GM12878 (cell line): ENCODE results near the gene RRM2. TPM values are rescaled to one million over a fixed set of nuclear protein-coding genes. Genes with fewer than 3 reads are reported as not detected.

ENCODE experiments used
- ATAC-seq: fragments of 200-7000 bp; cut with Tn5 transposase; 3 replicates; pipeline ENCODE4 v1.9.1; 2020; ENCODE audit warnings: mild to moderate bottlenecking, moderate library complexity
- BruUV-seq: library from RNA; stranded (reverse); fragments of 400-500 nt; replicated peaks from 2 replicates; lab custom pipeline; 2021; lab: Mats Ljungman, UMichigan
- CTCF ChIA-PET: fragments of 300-600 bp; sonication (Branson Sonifier 250); formaldehyde crosslinking; extraction: SDS; loops from one replicate; lab custom pipeline; 2021; ENCODE audit warnings: inconsistent platforms; lab: Yijun Ruan, JAX
- POLR2A ChIA-PET: fragments of 350-600 bp; formaldehyde crosslinking; extraction: SDS; loops from one replicate; lab custom pipeline; 2021; ENCODE audit warnings: inconsistent platforms; lab: Charles Lee
- RAD21 ChIA-PET: fragments of 300-600 bp; sonication (Branson Sonifier 250); formaldehyde crosslinking; loops from one replicate; lab custom pipeline; 2023; ENCODE audit warnings: antibody characterized with exemption; ENCODE audit not compliant: unreplicated experiment; lab: Charles Lee
- SMC1A ChIA-PET: fragments of 300-600 bp; sonication (Branson Sonifier 250); formaldehyde crosslinking; loops from one replicate; lab custom pipeline; 2023; ENCODE audit not compliant: unreplicated experiment, uncharacterized antibody; lab: Charles Lee
- DNase-seq: peaks from one replicate; pipeline ENCODE4 v3.0.0-alpha.2; 2011; ENCODE audit warnings: low read depth, low spot score
- FAIRE-seq: peaks from 3 replicates; lab custom pipeline; 2011; peaks lifted over from hg19 to GRCh38; lab: Jason Lieb, UNC
- H2AFZ ChIP-seq: 2 replicates; pipeline ENCODE4 v1.6.0; 2011; ENCODE audit warnings: low read depth, low read length, control low read depth; ENCODE audit not compliant: control insufficient read depth
- H3K27ac ChIP-seq: 2 replicates; pipeline ENCODE4 v1.5.1; 2011; ENCODE audit warnings: control low read depth; ENCODE audit not compliant: control insufficient read depth, insufficient read depth
- H3K27me3 ChIP-seq, 2 experiments: replicated peaks in 1 of 2; 2 replicates each; pipeline versions ENCODE4 v1.6.0 to v1.6.1; 2011; ENCODE audit warnings: low read length in 1 of 2; ENCODE audit not compliant: control insufficient read depth in 2 of 2, insufficient read depth in 2 of 2
- H3K36me3 ChIP-seq, 2 experiments: 2 replicates each; pipeline ENCODE4 v1.5.1; 2011; ENCODE audit warnings: low read length in 1 of 2; ENCODE audit not compliant: control insufficient read depth in 2 of 2, insufficient read depth in 2 of 2
- H3K4me1 ChIP-seq: 2 replicates; pipeline ENCODE4 v1.6.1; 2011; ENCODE audit warnings: mild to moderate bottlenecking, low read length, moderate library complexity, mixed read lengths; ENCODE audit not compliant: control insufficient read depth, insufficient read depth
- H3K4me2 ChIP-seq: 2 replicates; pipeline ENCODE4 v1.6.0; 2011; ENCODE audit warnings: control low read depth; ENCODE audit not compliant: control insufficient read depth, insufficient read depth
- H3K4me3 ChIP-seq: fragments of 200-600 bp; sonication (generic); 2 replicates; pipeline ENCODE4 v1.5.1; 2016
- H3K79me2 ChIP-seq: 2 replicates; pipeline ENCODE4 v1.6.0; 2011; ENCODE audit warnings: low read length; ENCODE audit not compliant: control insufficient read depth, insufficient read depth
- H3K9ac ChIP-seq: 2 replicates; pipeline ENCODE4 v1.8.0; 2011; ENCODE audit warnings: low read length, control low read depth, mixed read lengths; ENCODE audit not compliant: control insufficient read depth, insufficient read depth
- H3K9me3 ChIP-seq: replicated peaks from 3 replicates; pipeline ENCODE4 v1.5.1; 2011; ENCODE audit warnings: mild to moderate bottlenecking, low read length; ENCODE audit not compliant: control insufficient read depth, insufficient read depth
- H4K20me1 ChIP-seq: 2 replicates; pipeline ENCODE4 v1.6.0; 2011; ENCODE audit not compliant: control insufficient read depth, insufficient read depth
- ASH2L ChIP-seq: fragments of 300-600, 200-600 bp; sonication (generic); IDR thresholded peaks from 2 replicates; pipeline ENCODE4 v1.6.1; 2017; ENCODE audit warnings: low read depth, mild to moderate bottlenecking, borderline replicate concordance
- BACH1 ChIP-seq: fragments of 450-650 bp; IDR thresholded peaks from 2 replicates; pipeline ENCODE4 v1.6.1; 2017; ENCODE audit warnings: mild to moderate bottlenecking, borderline replicate concordance
- BMI1 ChIP-seq: fragments of 450-650 bp; IDR thresholded peaks from 2 replicates; pipeline ENCODE4 v1.6.1; 2016; ENCODE audit warnings: mild to moderate bottlenecking, moderate library complexity, borderline replicate concordance
- CBFB ChIP-seq: IDR thresholded peaks from 2 replicates; pipeline ENCODE4 v1.6.1; 2016; ENCODE audit warnings: antibody characterized with exemption, low read depth
- CREM ChIP-seq: IDR thresholded peaks from 2 replicates; pipeline ENCODE4 v1.6.1; 2014; ENCODE audit warnings: antibody characterized with exemption, low read depth
- DPF2 ChIP-seq: fragments of 450-650 bp; IDR thresholded peaks from 2 replicates; pipeline ENCODE4 v1.6.1; 2017; ENCODE audit warnings: mild to moderate bottlenecking
- PML ChIP-seq: IDR thresholded peaks from 2 replicates; pipeline ENCODE4 v1.6.1; 2012; ENCODE audit warnings: low read length, inconsistent platforms
- POLR2AphosphoS2 ChIP-seq: IDR thresholded peaks from 2 replicates; pipeline ENCODE4 v1.6.1; 2011; ENCODE audit warnings: low read depth, mild to moderate bottlenecking, low read length, improper control_type of control experiment, moderate library complexity
- POU2F2 ChIP-seq: IDR thresholded peaks from 3 replicates; pipeline ENCODE4 v1.6.1; 2011; ENCODE audit warnings: low read depth, mild to moderate bottlenecking, low read length, borderline replicate concordance
- SPI1 ChIP-seq: IDR thresholded peaks from 2 replicates; pipeline ENCODE4 v1.6.1; 2011; ENCODE audit warnings: low read depth, mild to moderate bottlenecking, low read length, moderate library complexity, borderline replicate concordance; ENCODE audit not compliant: insufficient read depth
- SREBF1 ChIP-seq: IDR thresholded peaks from 2 replicates; pipeline ENCODE4 v1.6.1; 2012; ENCODE audit warnings: mild to moderate bottlenecking, low read length
- WGBS: methylation state at CpG from one replicate; pipeline ENCODE4 v1.1.6; 2016; ENCODE audit warnings: low lambda C conversion rate; ENCODE audit not compliant: insufficient replicate concordance, insufficient coverage; ENCODE audit errors: missing lambda C conversion rate; 5-methylcytosine and 5-hydroxymethylcytosine counted together
- in situ Hi-C: fragments of 300-500 bp; cut with MboI; formaldehyde crosslinking; loops from 9 replicates; pipeline ENCODE4 v1.14.3; 2018; ENCODE audit warnings: mixed read lengths
- intact Hi-C: fragments of 100-400 bp; cut with micrococcal nuclease; formaldehyde crosslinking; loops from one replicate; pipeline ENCODE4 v1.14.2; 2022; ENCODE audit not compliant: unreplicated experiment
- polyA plus RNA-seq, 11 experiments: library from polyadenylated mRNA; depleted of rRNA in 4 of 11; unstranded in 6 of 11; stranded (reverse) in 5 of 11; fragments of >200 nt; fragmentation: Nextera tagmentation in 4 of 11; fragmentation: Illumina TruSeq in 1 of 11; extraction: Ambion mirVana in 4 of 11; extraction: Trizol in 1 of 11; gene quantifications; 1 replicate in 1 of 11; 2 replicates in 10 of 11; pipeline versions ENCODE4 v1.2.1 to v1.2.3, GENCODE V29; 2011 to 2016; ENCODE audit warnings: inconsistent platforms in 2 of 11, missing spikeins in 2 of 11, low read depth in 1 of 11
- total RNA-seq, 4 experiments: library from RNA; depleted of rRNA in 3 of 4; stranded (reverse); fragments of >200 nt in 3 of 4; fragmentation: Illumina TruSeq in 1 of 4; extraction: Trizol in 1 of 4; gene quantifications; 2 replicates each; pipeline versions ENCODE4 v1.2.1 to v1.2.3, GENCODE V29; 2013 to 2021
- TF ChIP-seq, protein P1 (sequence below): fragments of 450-650 bp; IDR thresholded peaks from 2 replicates; pipeline ENCODE4 v1.6.1; 2017; ENCODE audit warnings: mild to moderate bottlenecking, low read depth, inconsistent platforms; ENCODE audit not compliant: poor library complexity, severe bottlenecking
- TF ChIP-seq, protein P2 (sequence below): fragments of 450-650 bp; IDR thresholded peaks from 2 replicates; pipeline ENCODE4 v1.6.1; 2014; ENCODE audit warnings: mild to moderate bottlenecking
- TF ChIP-seq, protein P3 (sequence below): IDR thresholded peaks from 2 replicates; pipeline ENCODE4 v1.6.1; 2012; ENCODE audit warnings: low read depth, low read length, improper control_type of control experiment
- TF ChIP-seq, protein P4 (sequence below): fragments of 450-650 bp; formaldehyde crosslinking; IDR thresholded peaks from 2 replicates; pipeline ENCODE4 v1.4.0; 2022; ENCODE audit warnings: mild to moderate bottlenecking, moderate library complexity
- TF ChIP-seq, protein P5 (sequence below): IDR thresholded peaks from 2 replicates; pipeline ENCODE4 v1.6.1; 2012; ENCODE audit warnings: low read depth, low read length, improper control_type of control experiment

RRM2 gene
- total and polyA plus RNA-seq, 10 of the 15 experiments (the other 5 are each of a cell fraction or from before 2014, with no cell fraction given): 54.4 to 771 (median 159) TPM

DNA sequence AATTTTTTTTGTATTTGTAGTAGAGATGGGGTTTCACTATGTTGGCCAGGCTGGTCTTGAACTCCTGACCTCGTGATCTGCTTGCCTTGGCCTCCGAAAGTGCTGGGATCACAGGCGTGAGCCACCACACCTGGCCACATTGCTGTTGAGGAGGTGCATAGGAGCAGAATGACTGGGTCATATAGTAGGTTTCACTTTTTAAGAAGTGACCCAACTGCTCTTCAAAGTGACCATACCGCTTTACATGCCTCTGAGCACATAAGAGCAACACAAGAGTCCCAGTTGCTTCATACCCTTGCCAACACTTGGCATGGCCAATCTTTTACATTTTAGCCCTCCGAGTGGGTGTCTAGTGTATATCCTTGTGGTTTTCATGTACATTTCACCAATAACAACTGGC is 28.9 kb downstream of the RRM2 start:
- BruUV-seq: no TSS peak
- ChIA-PET CTCF (interaction anchor here (0.9 kb wide), 1 partner anchor 258 kb away, joined by 4 read pairs; no protein-coding TSS in a partner anchor), SMC1A (interaction anchor here (0.7 kb wide), 1 partner anchor 201 kb away, joined by 6 read pairs; no protein-coding TSS in a partner anchor), RAD21 (no interaction called here), POLR2A (no interaction called here)
- Histone ChIP-seq H2AFZ (no peak overlapping the region), H3K27ac (no peak overlapping the region), H3K4me2 (no peak overlapping the region), H3K27me3 (no peaks in the 10 kb centered on the region), H3K4me3 (no peak overlapping the region), H3K9me3 (no peaks in the 10 kb centered on the region), H4K20me1 (no peaks in the 10 kb centered on the region), H3K4me1 (no peaks in the 10 kb centered on the region), H3K79me2 (no peaks in the 10 kb centered on the region), H3K9ac (no peak overlapping the region), H3K36me3 (peaks cover 0 to 15% of the 10 kb centered on the region in 2 experiments; a peak in 3 of 4 replicates)
- FAIRE-seq (no peak), ATAC-seq (no peak), DNase-seq (no peak)
- in situ Hi-C loops: no loop called here
- intact Hi-C loops: no loop called here
- WGBS: 100% methylated on average over 5 of the region's 5 CpGs
- no peak for TF ChIP-seq BACH1
- TF ChIP-seq, protein P1, sequence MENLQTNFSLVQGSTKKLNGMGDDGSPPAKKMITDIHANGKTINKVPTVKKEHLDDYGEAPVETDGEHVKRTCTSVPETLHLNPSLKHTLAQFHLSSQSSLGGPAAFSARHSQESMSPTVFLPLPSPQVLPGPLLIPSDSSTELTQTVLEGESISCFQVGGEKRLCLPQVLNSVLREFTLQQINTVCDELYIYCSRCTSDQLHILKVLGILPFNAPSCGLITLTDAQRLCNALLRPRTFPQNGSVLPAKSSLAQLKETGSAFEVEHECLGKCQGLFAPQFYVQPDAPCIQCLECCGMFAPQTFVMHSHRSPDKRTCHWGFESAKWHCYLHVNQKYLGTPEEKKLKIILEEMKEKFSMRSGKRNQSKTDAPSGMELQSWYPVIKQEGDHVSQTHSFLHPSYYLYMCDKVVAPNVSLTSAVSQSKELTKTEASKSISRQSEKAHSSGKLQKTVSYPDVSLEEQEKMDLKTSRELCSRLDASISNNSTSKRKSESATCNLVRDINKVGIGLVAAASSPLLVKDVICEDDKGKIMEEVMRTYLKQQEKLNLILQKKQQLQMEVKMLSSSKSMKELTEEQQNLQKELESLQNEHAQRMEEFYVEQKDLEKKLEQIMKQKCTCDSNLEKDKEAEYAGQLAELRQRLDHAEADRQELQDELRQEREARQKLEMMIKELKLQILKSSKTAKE: no peak
- no peak for TF ChIP-seq CBFB
- TF ChIP-seq BMI1: no peak
- TF ChIP-seq, protein P2, sequence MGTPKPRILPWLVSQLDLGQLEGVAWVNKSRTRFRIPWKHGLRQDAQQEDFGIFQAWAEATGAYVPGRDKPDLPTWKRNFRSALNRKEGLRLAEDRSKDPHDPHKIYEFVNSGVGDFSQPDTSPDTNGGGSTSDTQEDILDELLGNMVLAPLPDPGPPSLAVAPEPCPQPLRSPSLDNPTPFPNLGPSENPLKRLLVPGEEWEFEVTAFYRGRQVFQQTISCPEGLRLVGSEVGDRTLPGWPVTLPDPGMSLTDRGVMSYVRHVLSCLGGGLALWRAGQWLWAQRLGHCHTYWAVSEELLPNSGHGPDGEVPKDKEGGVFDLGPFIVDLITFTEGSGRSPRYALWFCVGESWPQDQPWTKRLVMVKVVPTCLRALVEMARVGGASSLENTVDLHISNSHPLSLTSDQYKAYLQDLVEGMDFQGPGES: no peak
- TF ChIP-seq, protein P3, sequence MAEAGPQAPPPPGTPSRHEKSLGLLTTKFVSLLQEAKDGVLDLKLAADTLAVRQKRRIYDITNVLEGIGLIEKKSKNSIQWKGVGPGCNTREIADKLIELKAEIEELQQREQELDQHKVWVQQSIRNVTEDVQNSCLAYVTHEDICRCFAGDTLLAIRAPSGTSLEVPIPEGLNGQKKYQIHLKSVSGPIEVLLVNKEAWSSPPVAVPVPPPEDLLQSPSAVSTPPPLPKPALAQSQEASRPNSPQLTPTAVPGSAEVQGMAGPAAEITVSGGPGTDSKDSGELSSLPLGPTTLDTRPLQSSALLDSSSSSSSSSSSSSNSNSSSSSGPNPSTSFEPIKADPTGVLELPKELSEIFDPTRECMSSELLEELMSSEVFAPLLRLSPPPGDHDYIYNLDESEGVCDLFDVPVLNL: no peak
- no peak for TF ChIP-seq POLR2AphosphoS2
- TF ChIP-seq SREBF1: no peak
- TF ChIP-seq, protein P4, sequence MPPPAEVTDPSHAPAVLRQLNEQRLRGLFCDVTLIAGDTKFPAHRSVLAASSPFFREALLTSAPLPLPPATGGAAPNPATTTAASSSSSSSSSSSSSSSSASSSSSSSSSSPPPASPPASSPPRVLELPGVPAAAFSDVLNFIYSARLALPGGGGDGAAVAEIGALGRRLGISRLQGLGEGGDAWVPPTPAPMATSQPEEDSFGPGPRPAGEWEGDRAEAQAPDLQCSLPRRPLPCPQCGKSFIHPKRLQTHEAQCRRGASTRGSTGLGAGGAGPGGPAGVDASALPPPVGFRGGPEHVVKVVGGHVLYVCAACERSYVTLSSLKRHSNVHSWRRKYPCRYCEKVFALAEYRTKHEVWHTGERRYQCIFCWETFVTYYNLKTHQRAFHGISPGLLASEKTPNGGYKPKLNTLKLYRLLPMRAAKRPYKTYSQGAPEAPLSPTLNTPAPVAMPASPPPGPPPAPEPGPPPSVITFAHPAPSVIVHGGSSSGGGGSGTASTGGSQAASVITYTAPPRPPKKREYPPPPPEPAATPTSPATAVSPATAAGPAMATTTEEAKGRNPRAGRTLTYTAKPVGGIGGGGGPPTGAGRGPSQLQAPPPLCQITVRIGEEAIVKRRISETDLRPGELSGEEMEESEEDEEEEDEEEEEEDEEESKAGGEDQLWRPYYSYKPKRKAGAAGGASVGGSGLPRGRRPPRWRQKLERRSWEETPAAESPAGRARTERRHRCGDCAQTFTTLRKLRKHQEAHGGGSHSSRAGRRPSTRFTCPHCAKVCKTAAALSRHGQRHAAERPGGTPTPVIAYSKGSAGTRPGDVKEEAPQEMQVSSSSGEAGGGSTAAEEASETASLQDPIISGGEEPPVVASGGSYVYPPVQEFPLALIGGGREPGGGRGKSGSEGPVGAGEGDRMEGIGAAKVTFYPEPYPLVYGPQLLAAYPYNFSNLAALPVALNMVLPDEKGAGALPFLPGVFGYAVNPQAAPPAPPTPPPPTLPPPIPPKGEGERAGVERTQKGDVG (CRISPR knock-in tag): no peak
- no peak for TF ChIP-seq ASH2L
- no peak for TF ChIP-seq DPF2
- TF ChIP-seq PML: no peak
- TF ChIP-seq CREM: no peak
- TF ChIP-seq, protein P5, sequence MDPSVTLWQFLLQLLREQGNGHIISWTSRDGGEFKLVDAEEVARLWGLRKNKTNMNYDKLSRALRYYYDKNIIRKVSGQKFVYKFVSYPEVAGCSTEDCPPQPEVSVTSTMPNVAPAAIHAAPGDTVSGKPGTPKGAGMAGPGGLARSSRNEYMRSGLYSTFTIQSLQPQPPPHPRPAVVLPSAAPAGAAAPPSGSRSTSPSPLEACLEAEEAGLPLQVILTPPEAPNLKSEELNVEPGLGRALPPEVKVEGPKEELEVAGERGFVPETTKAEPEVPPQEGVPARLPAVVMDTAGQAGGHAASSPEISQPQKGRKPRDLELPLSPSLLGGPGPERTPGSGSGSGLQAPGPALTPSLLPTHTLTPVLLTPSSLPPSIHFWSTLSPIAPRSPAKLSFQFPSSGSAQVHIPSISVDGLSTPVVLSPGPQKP: no peak
- no peak for TF ChIP-seq SPI1
- no peak for TF ChIP-seq POU2F2
